ENCODE data around the gene ABHD2.

DNA sequence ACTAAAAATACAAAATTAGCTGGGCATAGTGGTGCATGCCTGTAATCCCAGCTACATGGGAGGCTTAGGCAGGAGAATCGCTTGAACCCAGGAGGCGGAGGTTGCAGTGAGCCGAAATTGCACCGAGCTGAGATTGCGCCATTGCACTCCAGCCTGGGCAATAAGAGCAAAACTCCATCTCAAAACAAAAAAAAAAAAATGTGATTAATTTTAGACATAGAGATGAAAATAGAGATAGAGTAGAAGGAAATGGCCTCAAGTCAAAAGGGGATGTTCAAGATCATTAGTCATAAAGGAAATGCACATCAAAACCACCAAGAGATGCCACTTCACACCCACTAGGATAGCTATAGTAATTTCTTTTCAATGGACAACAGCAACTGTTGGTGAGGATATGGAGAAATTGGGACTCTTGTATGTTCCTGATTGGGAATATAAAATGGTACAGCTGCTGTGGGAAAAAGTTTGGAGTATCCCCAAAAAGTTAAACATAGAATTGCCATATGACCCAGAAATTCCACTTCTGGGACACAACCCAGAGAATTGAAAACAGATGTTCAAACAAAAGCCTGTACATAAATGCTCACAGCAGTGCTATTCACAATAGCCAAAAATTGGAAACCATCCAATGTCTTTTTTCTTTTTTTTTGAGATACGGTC lies 55.4 kb downstream of the ABHD2 start:
- TF ChIP-seq GATA2 (IDR thresholded peaks at IDR 0.05; ENCODE audit: low read depth, low read length) (no peak), GATA3 (IDR thresholded peaks at IDR 0.05; ENCODE audit: low read depth, low read length) (no peak)
